GM12892 (cell line): ENCODE data around the gene SMG7.

ENCODE experiments used
- POLR2A ChIP-seq: IDR thresholded peaks from 2 replicates; pipeline ENCODE4 v1.6.1; 2011; ENCODE audit warnings: low read depth, low read length, control low read depth
- POLR2AphosphoS5 ChIP-seq: IDR thresholded peaks from 2 replicates; pipeline ENCODE4 v1.6.1; 2011; ENCODE audit warnings: low read depth, low read length, control low read depth

DNA sequence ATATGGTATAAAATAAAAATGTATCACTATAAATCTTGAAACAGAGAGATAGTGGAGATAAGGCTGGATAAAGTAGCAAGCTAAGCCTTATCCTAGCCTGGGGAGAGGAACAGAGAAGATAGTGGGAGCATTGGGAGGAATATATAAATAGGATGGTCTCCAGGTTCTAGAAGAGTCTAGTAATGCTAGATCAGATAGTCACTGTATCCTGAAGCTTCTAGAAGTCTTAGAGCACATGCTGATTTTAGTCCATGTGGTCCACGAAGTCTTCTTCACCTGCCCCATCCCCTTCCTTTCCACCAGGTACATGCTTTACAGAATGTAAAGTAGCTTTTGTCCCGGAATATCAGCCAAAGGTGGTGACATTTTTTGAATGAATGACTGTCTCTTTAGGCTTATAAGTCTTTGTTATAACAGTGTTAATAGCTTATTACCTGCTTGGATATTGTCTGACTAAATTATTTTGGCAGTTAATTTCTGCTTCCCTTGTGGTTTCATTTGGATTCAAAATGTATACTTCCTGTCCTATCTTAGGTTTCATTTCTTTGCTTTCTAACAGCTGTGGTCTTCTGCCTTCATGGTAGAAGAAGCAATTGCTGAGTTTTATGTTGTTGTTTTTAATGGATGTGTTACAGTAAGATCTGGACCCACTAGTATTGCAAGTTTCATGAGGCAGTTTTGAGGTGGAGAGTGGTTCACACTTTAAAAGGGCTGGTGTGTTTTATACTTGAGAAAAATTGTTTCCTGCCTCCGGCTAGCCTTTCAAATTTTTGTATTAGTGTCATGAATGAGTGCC, 5.9 kb downstream of the SMG7 start:
- TF ChIP-seq POLR2A: no peak
- no peak for TF ChIP-seq POLR2AphosphoS5
